Smooth muscle cell (in vitro differentiated cells): ENCODE results near the gene CLDN5. TPM values are rescaled to one million over a fixed set of nuclear protein-coding genes. Genes with fewer than 3 reads are reported as not detected.

Experiments used
- DNase-seq: peaks from one replicate; lab custom pipeline; 2025; ENCODE audit not compliant: unreplicated experiment; lab: John Stamatoyannopoulos, UW
- H2AFZ ChIP-seq: fragments of 200-600 bp; sonication (generic); 2 replicates; pipeline ENCODE4 v1.6.0; 2016; ENCODE audit warnings: antibody characterized with exemption, low read depth, mild to moderate bottlenecking
- H3F3A ChIP-seq: fragments of 200-600 bp; sonication (generic); 2 replicates; pipeline ENCODE4 v1.6.0; 2017; ENCODE audit warnings: antibody characterized with exemption, low read depth
- H3K27ac ChIP-seq: fragments of 200-600 bp; sonication (generic); 2 replicates; pipeline ENCODE4 v1.5.1; 2016; ENCODE audit warnings: low read depth, mild to moderate bottlenecking
- H3K27me3 ChIP-seq: fragments of 200-600 bp; sonication (generic); 2 replicates; pipeline ENCODE4 v1.6.1; 2016; ENCODE audit warnings: low read depth, mild to moderate bottlenecking
- H3K36me3 ChIP-seq: fragments of 200-600 bp; sonication (generic); 2 replicates; pipeline ENCODE4 v1.5.1; 2016; ENCODE audit warnings: low read depth
- H3K4me1 ChIP-seq: fragments of 200-600 bp; sonication (generic); 2 replicates; pipeline ENCODE4 v1.5.1; 2016; ENCODE audit warnings: low read depth
- H3K4me2 ChIP-seq: fragments of 200-600 bp; sonication (generic); 2 replicates; pipeline ENCODE4 v1.6.0; 2016; ENCODE audit warnings: mild to moderate bottlenecking
- H3K4me3 ChIP-seq: fragments of 200-600 bp; sonication (generic); 2 replicates; pipeline ENCODE4 v1.5.1; 2016; ENCODE audit warnings: mild to moderate bottlenecking
- H3K79me2 ChIP-seq: fragments of 200-600 bp; sonication (generic); 2 replicates; pipeline ENCODE4 v1.6.0; 2016; ENCODE audit warnings: low read depth, mild to moderate bottlenecking
- H3K9ac ChIP-seq: fragments of 200-600 bp; sonication (generic); 2 replicates; pipeline ENCODE4 v1.6.0; 2016; ENCODE audit warnings: low read depth
- H3K9me3 ChIP-seq: fragments of 200-600 bp; sonication (generic); replicated peaks from 2 replicates; pipeline ENCODE4 v1.5.1; 2016; ENCODE audit warnings: low read depth
- H4K20me1 ChIP-seq: fragments of 200-600 bp; sonication (generic); 2 replicates; pipeline ENCODE4 v1.6.0; 2016; ENCODE audit warnings: low read depth
- WGBS: methylation state at CpG from one replicate; pipeline ENCODE4 v1.1.7; 2016; ENCODE audit warnings: low lambda C conversion rate; 5-methylcytosine and 5-hydroxymethylcytosine counted together
- polyA plus RNA-seq: library from polyadenylated mRNA; unstranded; fragments of >200 nt; fragmentation: Nextera tagmentation; extraction: Ambion mirVana; gene quantifications from 2 replicates; pipeline ENCODE4 v1.2.1, GENCODE V29; 2016
- total RNA-seq: library from RNA; depleted of rRNA; stranded (reverse); fragments of >200 nt; gene quantifications from 2 replicates; pipeline ENCODE4 v1.2.3, GENCODE V29; 2014
- TF ChIP-seq, protein P1 (sequence below): fragments of 200-600 bp; sonication (generic); IDR thresholded peaks from 2 replicates; pipeline ENCODE4 v1.5.1; 2017; ENCODE audit warnings: borderline replicate concordance, mild to moderate bottlenecking, antibody characterized with exemption; ENCODE audit not compliant: insufficient read depth, poor library complexity, severe bottlenecking

Gene CLDN5
- total and polyA plus RNA-seq, 2 experiments from 2014 or later, result 0.11 TPM; not detected in 1

GRCh38 chr22:19554834-19555404, 30.7 kb upstream of the CLDN5 start:
- Histone ChIP-seq H2AFZ (no peak overlapping the region), H3K9me3 (no peaks in the 10 kb centered on the region), H3K9ac (no peak overlapping the region), H3K4me1 (no peaks in the 10 kb centered on the region), H3K4me2 (no peak overlapping the region), H3K4me3 (no peak overlapping the region), H3K36me3 (no peaks in the 10 kb centered on the region), H4K20me1 (no peaks in the 10 kb centered on the region), H3K27ac (no peak overlapping the region), H3K27me3 (no peaks in the 10 kb centered on the region), H3K79me2 (no peaks in the 10 kb centered on the region), H3F3A (no peaks in the 10 kb centered on the region)
- 71% methylated on average over 12 of the region's 12 CpGs for WGBS
- TF ChIP-seq, protein P1, sequence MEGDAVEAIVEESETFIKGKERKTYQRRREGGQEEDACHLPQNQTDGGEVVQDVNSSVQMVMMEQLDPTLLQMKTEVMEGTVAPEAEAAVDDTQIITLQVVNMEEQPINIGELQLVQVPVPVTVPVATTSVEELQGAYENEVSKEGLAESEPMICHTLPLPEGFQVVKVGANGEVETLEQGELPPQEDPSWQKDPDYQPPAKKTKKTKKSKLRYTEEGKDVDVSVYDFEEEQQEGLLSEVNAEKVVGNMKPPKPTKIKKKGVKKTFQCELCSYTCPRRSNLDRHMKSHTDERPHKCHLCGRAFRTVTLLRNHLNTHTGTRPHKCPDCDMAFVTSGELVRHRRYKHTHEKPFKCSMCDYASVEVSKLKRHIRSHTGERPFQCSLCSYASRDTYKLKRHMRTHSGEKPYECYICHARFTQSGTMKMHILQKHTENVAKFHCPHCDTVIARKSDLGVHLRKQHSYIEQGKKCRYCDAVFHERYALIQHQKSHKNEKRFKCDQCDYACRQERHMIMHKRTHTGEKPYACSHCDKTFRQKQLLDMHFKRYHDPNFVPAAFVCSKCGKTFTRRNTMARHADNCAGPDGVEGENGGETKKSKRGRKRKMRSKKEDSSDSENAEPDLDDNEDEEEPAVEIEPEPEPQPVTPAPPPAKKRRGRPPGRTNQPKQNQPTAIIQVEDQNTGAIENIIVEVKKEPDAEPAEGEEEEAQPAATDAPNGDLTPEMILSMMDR, result peak; percentile 6
- DNase-seq, result no peak

GRCh38 chr22:19553201-19553600, 29.0 kb upstream of the CLDN5 start:
- WGBS, result 98% methylated on average over 2 of the region's 2 CpGs
- Histone ChIP-seq H3K4me2 (no peak overlapping the region), H3K36me3 (no peaks in the 10 kb centered on the region), H3K27me3 (no peaks in the 10 kb centered on the region), H3K79me2 (no peaks in the 10 kb centered on the region), H4K20me1 (no peaks in the 10 kb centered on the region), H3K4me1 (no peaks in the 10 kb centered on the region), H2AFZ (no peak overlapping the region), H3K4me3 (no peak overlapping the region), H3F3A (no peaks in the 10 kb centered on the region), H3K27ac (no peak overlapping the region), H3K9ac (no peak overlapping the region), H3K9me3 (no peaks in the 10 kb centered on the region)
- TF ChIP-seq, protein P1, result no peak
- no peak for DNase-seq

DNA sequence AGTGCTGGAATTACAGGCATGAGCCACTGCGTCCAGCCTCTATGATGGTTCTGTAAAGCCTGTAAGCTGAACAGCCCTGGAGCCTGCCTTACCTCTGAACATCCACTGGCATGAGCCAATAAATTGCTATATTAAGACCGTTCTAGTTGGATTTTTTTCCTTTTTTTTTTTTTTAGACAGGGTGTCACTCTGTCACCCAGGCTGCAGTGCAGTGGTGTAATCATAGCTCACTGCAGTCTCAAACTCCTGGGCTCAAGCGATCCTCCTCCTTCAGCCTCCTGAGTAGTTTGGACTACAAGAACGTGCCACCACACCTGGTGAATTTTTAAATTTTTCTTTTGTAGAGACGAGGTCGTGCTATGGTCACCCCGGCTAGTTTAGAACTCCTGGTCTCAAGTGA, 26.2 kb upstream of the CLDN5 start:
- no peaks in the 10 kb centered on the region for H3K4me1 ChIP-seq
- no peak overlapping the region for H3K27ac ChIP-seq
- no peaks in the 10 kb centered on the region for H3K79me2 ChIP-seq
- no peaks in the 10 kb centered on the region for H3F3A ChIP-seq
- H2AFZ ChIP-seq, result no peak overlapping the region
- no peak for DNase-seq
- no peaks in the 10 kb centered on the region for H3K36me3 ChIP-seq
- H4K20me1 ChIP-seq, result no peaks in the 10 kb centered on the region
- H3K9ac ChIP-seq, result no peak overlapping the region
- H3K4me2 ChIP-seq, result no peak overlapping the region
- H3K4me3 ChIP-seq, result no peak overlapping the region
- H3K9me3 ChIP-seq, result no peaks in the 10 kb centered on the region
- TF ChIP-seq, protein P1, result no peak
- no peaks in the 10 kb centered on the region for H3K27me3 ChIP-seq
- 97% methylated on average over 7 of the region's 7 CpGs for WGBS

GRCh38 chr22:19549428-19549827, 25.2 kb upstream of the CLDN5 start:
- no peak overlapping the region for H3K4me3 ChIP-seq
- no peak overlapping the region for H3K4me2 ChIP-seq
- 87% methylated on average over 7 of the region's 7 CpGs for WGBS
- H4K20me1 ChIP-seq, result no peaks in the 10 kb centered on the region
- H3K36me3 ChIP-seq, result no peaks in the 10 kb centered on the region
- no peak for DNase-seq
- no peaks in the 10 kb centered on the region for H3K4me1 ChIP-seq
- H3F3A ChIP-seq, result no peaks in the 10 kb centered on the region
- H3K9ac ChIP-seq, result no peak overlapping the region
- TF ChIP-seq, protein P1, result no peak
- no peaks in the 10 kb centered on the region for H3K27me3 ChIP-seq
- H2AFZ ChIP-seq, result no peak overlapping the region
- H3K9me3 ChIP-seq, result no peaks in the 10 kb centered on the region
- no peak overlapping the region for H3K27ac ChIP-seq
- H3K79me2 ChIP-seq, result no peaks in the 10 kb centered on the region
